ENCODE data around the gene GRAMD1B. TPM values are rescaled to one million over a fixed set of nuclear protein-coding genes. Genes with fewer than 3 reads are reported as not detected.

GRAMD1B gene
- total RNA-seq, 1 donor from 2014 or later = 1.4 TPM

- H3K36me3 ChIP-seq = no peaks in the 10 kb centered on the region
- no peaks in the 10 kb centered on the region for H3K27me3 ChIP-seq
- intact Hi-C loops (cut with DNase I) = no loop called here
- no peaks in the 10 kb centered on the region for H3K4me1 ChIP-seq
- H3K4me3 ChIP-seq = no peak overlapping the region
- no peaks in the 10 kb centered on the region for H3K9me3 ChIP-seq
- TF ChIP-seq, protein P1, sequence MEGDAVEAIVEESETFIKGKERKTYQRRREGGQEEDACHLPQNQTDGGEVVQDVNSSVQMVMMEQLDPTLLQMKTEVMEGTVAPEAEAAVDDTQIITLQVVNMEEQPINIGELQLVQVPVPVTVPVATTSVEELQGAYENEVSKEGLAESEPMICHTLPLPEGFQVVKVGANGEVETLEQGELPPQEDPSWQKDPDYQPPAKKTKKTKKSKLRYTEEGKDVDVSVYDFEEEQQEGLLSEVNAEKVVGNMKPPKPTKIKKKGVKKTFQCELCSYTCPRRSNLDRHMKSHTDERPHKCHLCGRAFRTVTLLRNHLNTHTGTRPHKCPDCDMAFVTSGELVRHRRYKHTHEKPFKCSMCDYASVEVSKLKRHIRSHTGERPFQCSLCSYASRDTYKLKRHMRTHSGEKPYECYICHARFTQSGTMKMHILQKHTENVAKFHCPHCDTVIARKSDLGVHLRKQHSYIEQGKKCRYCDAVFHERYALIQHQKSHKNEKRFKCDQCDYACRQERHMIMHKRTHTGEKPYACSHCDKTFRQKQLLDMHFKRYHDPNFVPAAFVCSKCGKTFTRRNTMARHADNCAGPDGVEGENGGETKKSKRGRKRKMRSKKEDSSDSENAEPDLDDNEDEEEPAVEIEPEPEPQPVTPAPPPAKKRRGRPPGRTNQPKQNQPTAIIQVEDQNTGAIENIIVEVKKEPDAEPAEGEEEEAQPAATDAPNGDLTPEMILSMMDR (IDR thresholded peaks at IDR 0.05) = no peak
- DNase-seq (ENCODE audit: low spot score in 2 of 2) = no peak
- H3K27ac ChIP-seq = no peak overlapping the region
These were observed 164.9 kb downstream of the GRAMD1B start for GRCh38 chr11:123594921-123595320.

DNA sequence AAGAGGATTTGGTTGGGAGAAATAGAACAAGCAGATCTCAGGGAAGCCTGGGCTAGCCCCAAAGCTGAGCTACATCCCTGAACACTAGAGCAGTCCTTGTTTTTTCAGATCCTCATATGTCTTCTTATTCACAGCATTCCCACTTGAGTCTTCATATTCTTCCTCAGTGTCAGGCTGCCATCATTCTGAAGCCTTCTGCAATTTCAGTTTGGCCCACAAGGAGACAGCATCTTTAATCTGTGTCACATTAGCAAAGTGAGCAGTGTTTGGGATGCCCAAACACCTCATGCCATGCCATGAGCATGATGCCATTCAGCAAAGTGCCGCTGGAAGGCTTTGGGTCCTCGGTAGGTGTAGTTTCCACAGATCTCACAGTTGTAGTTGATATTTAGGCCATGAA lies 167.8 kb downstream of the GRAMD1B start:
- TF ChIP-seq, protein P1 (IDR thresholded peaks at IDR 0.05) = no peak

GRCh38 chr11:123601136-123601535 lies 171.1 kb downstream of the GRAMD1B start:
- no peaks in the 10 kb centered on the region for H3K4me1 ChIP-seq
- no peak overlapping the region for H3K4me3 ChIP-seq
- no peaks in the 10 kb centered on the region for H3K27me3 ChIP-seq
- DNase-seq (ENCODE audit: low spot score in 2 of 2) = no peak
- no peaks in the 10 kb centered on the region for H3K9me3 ChIP-seq
- intact Hi-C loops (cut with DNase I) = no loop called here
- TF ChIP-seq, protein P1 (IDR thresholded peaks at IDR 0.05) = no peak
- no peaks in the 10 kb centered on the region for H3K36me3 ChIP-seq
- no peak overlapping the region for H3K27ac ChIP-seq

More for the DNA sequence above, 167.8 kb downstream of the GRAMD1B start:
- H3K4me1 ChIP-seq = no peaks in the 10 kb centered on the region
- H3K27ac ChIP-seq = no peak overlapping the region
- H3K9me3 ChIP-seq = no peaks in the 10 kb centered on the region
- H3K36me3 ChIP-seq = no peaks in the 10 kb centered on the region
- no peaks in the 10 kb centered on the region for H3K27me3 ChIP-seq
- H3K4me3 ChIP-seq = no peak overlapping the region
- DNase-seq (ENCODE audit: low spot score in 2 of 2) = no peak
- intact Hi-C loops (cut with DNase I) = no loop called here

DNA sequence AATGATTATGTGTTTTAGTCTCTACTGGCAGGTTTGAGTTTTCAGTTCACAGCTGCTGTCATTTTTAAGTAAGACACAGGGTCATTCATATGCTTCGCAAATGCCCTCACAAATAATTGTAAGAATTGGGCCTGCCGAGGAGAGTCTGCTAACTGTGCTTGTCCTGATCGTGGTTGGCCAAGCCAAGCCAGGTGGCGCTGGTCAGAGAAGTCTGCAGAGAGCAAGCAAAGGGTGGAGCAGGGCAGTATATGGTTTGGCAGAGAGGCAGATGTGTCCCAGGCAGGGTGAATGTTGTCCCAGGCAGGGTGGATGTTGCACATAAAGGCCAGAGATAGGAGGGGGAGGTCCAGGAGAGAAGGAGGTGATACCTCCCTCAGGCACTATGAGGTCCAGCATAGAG lies 171.7 kb downstream of the GRAMD1B start:
- no peaks in the 10 kb centered on the region for H3K27me3 ChIP-seq
- no peak overlapping the region for H3K4me3 ChIP-seq
- no peaks in the 10 kb centered on the region for H3K4me1 ChIP-seq
- intact Hi-C loops (cut with DNase I) = no loop called here
- TF ChIP-seq, protein P1 (IDR thresholded peaks at IDR 0.05) = no peak
- H3K9me3 ChIP-seq = no peaks in the 10 kb centered on the region
- H3K36me3 ChIP-seq = no peaks in the 10 kb centered on the region
- no peak for DNase-seq (ENCODE audit: low spot score in 2 of 2)
- no peak overlapping the region for H3K27ac ChIP-seq

GRCh38 chr11:123603666-123604065 lies 173.6 kb downstream of the GRAMD1B start:
- intact Hi-C loops (cut with DNase I) = no loop called here
- no peaks in the 10 kb centered on the region for H3K4me1 ChIP-seq
- no peaks in the 10 kb centered on the region for H3K36me3 ChIP-seq
- no peak overlapping the region for H3K4me3 ChIP-seq
- no peaks in the 10 kb centered on the region for H3K9me3 ChIP-seq
- H3K27me3 ChIP-seq = no peaks in the 10 kb centered on the region
- no peak for DNase-seq (ENCODE audit: low spot score in 2 of 2)
- TF ChIP-seq, protein P1 (IDR thresholded peaks at IDR 0.05) = no peak
- H3K27ac ChIP-seq = no peak overlapping the region

- intact Hi-C loops (cut with DNase I) = no loop called here
- TF ChIP-seq, protein P1 (IDR thresholded peaks at IDR 0.05) = no peak
- Histone ChIP-seq H3K4me3 (no peak overlapping the region), H3K9me3 (no peaks in the 10 kb centered on the region), H3K36me3 (no peaks in the 10 kb centered on the region), H3K27ac (no peak overlapping the region), H3K4me1 (no peaks in the 10 kb centered on the region), H3K27me3 (no peaks in the 10 kb centered on the region)
- DNase-seq (ENCODE audit: low spot score in 2 of 2) = no peak
These were observed 177.7 kb downstream of the GRAMD1B start for GRCh38 chr11:123607781-123608180.
